ENCODE results near the gene TMEM125.

Gene TMEM125

GRCh38 chr1:43300378-43301094 is 30.8 kb downstream of the TMEM125 start, which contains the start of gene TIE1:
Gene TIE1 (plus strand): TSS chr1:43300982. CDS start chr1:43301072, 90 bp downstream.
- H3K27me3 Mint-ChIP-seq (ENCODE audit: low read depth), result no peaks in the 10 kb centered on the region
- no peaks in the 10 kb centered on the region for H3K36me3 Mint-ChIP-seq (ENCODE audit: low read depth)
- no peaks in the 10 kb centered on the region for H3K9me3 Mint-ChIP-seq
- H3K27ac Mint-ChIP-seq, result peak within 1 kb of the TSS in 2 of 3 experiments; percentile 26 to 44
- H3K4me1 Mint-ChIP-seq, result peaks cover 25% of the 10 kb centered on the region
- no peak for TF ChIP-seq CTCF (IDR thresholded peaks at IDR 0.05; ENCODE audit: unreplicated experiment in 3 of 3)
- H3K4me3 Mint-ChIP-seq, result no peak within 1 kb of the TSS

GRCh38 chr1:43302201-43302600 is 32.4 kb downstream of the TMEM125 start:
- peaks cover 18% of the 10 kb centered on the region for H3K4me1 Mint-ChIP-seq
- no peak for TF ChIP-seq CTCF (IDR thresholded peaks at IDR 0.05; ENCODE audit: unreplicated experiment in 3 of 3)
- peak overlapping the region in 2 of 3 experiments; percentile 11 to 13 for H3K27ac Mint-ChIP-seq
- H3K4me3 Mint-ChIP-seq, result no peak overlapping the region
- no peaks in the 10 kb centered on the region for H3K36me3 Mint-ChIP-seq (ENCODE audit: low read depth)
- no peaks in the 10 kb centered on the region for H3K27me3 Mint-ChIP-seq (ENCODE audit: low read depth)
- no peaks in the 10 kb centered on the region for H3K9me3 Mint-ChIP-seq

- Mint-ChIP-seq H3K27ac (peak overlapping the region in 2 of 3 experiments; percentile 13 to 81), H3K4me1 (peaks cover 18% of the 10 kb centered on the region), H3K9me3 (no peaks in the 10 kb centered on the region), H3K4me3 (no peak overlapping the region), H3K36me3 (ENCODE audit: low read depth) (no peaks in the 10 kb centered on the region), H3K27me3 (ENCODE audit: low read depth) (no peaks in the 10 kb centered on the region)
- TF ChIP-seq CTCF (IDR thresholded peaks at IDR 0.05; ENCODE audit: unreplicated experiment in 3 of 3), result no peak
Observed at GRCh38 chr1:43302721-43303470, 33.1 kb downstream of the TMEM125 start.

GRCh38 chr1:43303471-43304313 is 33.9 kb downstream of the TMEM125 start:
- no peak for TF ChIP-seq CTCF (IDR thresholded peaks at IDR 0.05; ENCODE audit: unreplicated experiment in 3 of 3)
- Mint-ChIP-seq H3K4me3 (no peak overlapping the region), H3K27me3 (ENCODE audit: low read depth) (no peaks in the 10 kb centered on the region)

GRCh38 chr1:43304314-43304681 is 34.5 kb downstream of the TMEM125 start:
- H3K4me1 Mint-ChIP-seq, result peaks cover 18% of the 10 kb centered on the region
- H3K4me3 Mint-ChIP-seq, result peak overlapping the region in 1 of 3 experiments; percentile 0
- H3K27ac Mint-ChIP-seq, result peak overlapping the region; percentile 43 to 80 (median 70)
- H3K36me3 Mint-ChIP-seq (ENCODE audit: low read depth), result no peaks in the 10 kb centered on the region
- TF ChIP-seq CTCF (IDR thresholded peaks at IDR 0.05; ENCODE audit: unreplicated experiment in 3 of 3), result no peak
- no peaks in the 10 kb centered on the region for H3K27me3 Mint-ChIP-seq (ENCODE audit: low read depth)
- no peaks in the 10 kb centered on the region for H3K9me3 Mint-ChIP-seq

More at GRCh38 chr1:43303471-43304313, 33.9 kb downstream of the TMEM125 start:
- H3K4me1 Mint-ChIP-seq, result peaks cover 18% of the 10 kb centered on the region
- no peaks in the 10 kb centered on the region for H3K36me3 Mint-ChIP-seq (ENCODE audit: low read depth)
- peak overlapping the region; percentile 43 to 80 (median 70) for H3K27ac Mint-ChIP-seq
- H3K9me3 Mint-ChIP-seq, result no peaks in the 10 kb centered on the region

All from nephron (organoid).